ENCODE results near the gene TLCD2.
A peak's percentile ranks its signal among the peaks of the same experiment; 100 is the strongest.
"Not testable (repeated sequence)": the region's sequence is repeated elsewhere in the genome, so short reads cannot be mapped to it uniquely, and the experiment has no call there.

Gene TLCD2

GRCh38 chr17:1715803-1716075 lies 5.6 kb upstream of the TLCD2 start:
- no peak for DNase-seq

- DNase-seq: peak; percentile 45 to 54
Observed at GRCh38 chr17:1714980-1715802, 5.0 kb upstream of the TLCD2 start.

- DNase-seq: no peak
Observed at GRCh38 chr17:1714427-1714979, 4.3 kb upstream of the TLCD2 start.

GRCh38 chr17:1713878-1714426 lies 3.8 kb upstream of the TLCD2 start:
- DNase-seq: no peak

GRCh38 chr17:1713160-1713877 lies 3.1 kb upstream of the TLCD2 start:
- DNase-seq: no peak

GRCh38 chr17:1712271-1712670 lies 2.1 kb upstream of the TLCD2 start:
- DNase-seq: no peak

- no peak for DNase-seq
Observed at GRCh38 chr17:1711804-1712203, 1.6 kb upstream of the TLCD2 start.

- DNase-seq: no peak
Observed at GRCh38 chr17:1710807-1711553, 803 bp upstream of the TLCD2 start.

- DNase-seq: no peak
Observed at GRCh38 chr17:1709403-1709951, 700 bp downstream of the TLCD2 start.

- not testable (repeated sequence) for DNase-seq
Observed at GRCh38 chr17:1708791-1709346, 1.3 kb downstream of the TLCD2 start.

- no peak for DNase-seq
Observed at GRCh38 chr17:1707107-1707506, 3.1 kb downstream of the TLCD2 start.

GRCh38 chr17:1705004-1705403 lies 5.2 kb downstream of the TLCD2 start:
- DNase-seq: no peak

GRCh38 chr17:1703063-1703462 lies 7.1 kb downstream of the TLCD2 start:
- no peak for DNase-seq

GRCh38 chr17:1699891-1700290 lies 10.3 kb downstream of the TLCD2 start:
- not testable (repeated sequence) for DNase-seq

GRCh38 chr17:1697681-1698080 lies 12.5 kb downstream of the TLCD2 start:
- no peak for DNase-seq

GRCh38 chr17:1695365-1695764 lies 14.8 kb downstream of the TLCD2 start:
- DNase-seq: no peak

- DNase-seq: no peak
Observed at GRCh38 chr17:1693339-1693738, 16.8 kb downstream of the TLCD2 start.

- no peak for DNase-seq
Observed at GRCh38 chr17:1690544-1691221, 19.5 kb downstream of the TLCD2 start.

- not testable (repeated sequence) for DNase-seq
Observed at GRCh38 chr17:1688405-1688804, 21.8 kb downstream of the TLCD2 start.

- DNase-seq: no peak
Observed at GRCh38 chr17:1686086-1686485, 24.1 kb downstream of the TLCD2 start.

- peak; percentile 97 to 98 for DNase-seq
Observed at GRCh38 chr17:1684378-1685189, 25.6 kb downstream of the TLCD2 start, which contains the start of gene PRPF8. Gene PRPF8 (minus strand): TSS chr17:1684867. CDS start chr17:1684571, 296 bp downstream.

Measured in activated CD4-positive, alpha-beta T cell treated with anti-CD3 and anti-CD28 coated beads for 4 hours (primary cell).